GM19455 (cell line): ENCODE results near the gene F7.
"Not testable (repeated sequence)": the region's sequence is repeated elsewhere in the genome, so short reads cannot be mapped to it uniquely, and the experiment has no call there.

Experiments used
- ATAC-seq: cut with Tn5 transposase; IDR thresholded peaks from one replicate; pipeline ENCODE4 v1.9.1; 2021; ENCODE audit not compliant: unreplicated experiment

The F7 gene

GRCh38 chr13:113070855-113071254, 34.7 kb upstream of the F7 start:
- no peak for ATAC-seq

GRCh38 chr13:113072376-113072775, 33.2 kb upstream of the F7 start:
- ATAC-seq: no peak

GRCh38 chr13:113073942-113074341, 31.6 kb upstream of the F7 start:
- no peak for ATAC-seq

GRCh38 chr13:113074401-113074800, 31.2 kb upstream of the F7 start:
- no peak for ATAC-seq

GRCh38 chr13:113074876-113075275, 30.7 kb upstream of the F7 start:
- ATAC-seq: no peak

- no peak for ATAC-seq
Observed at GRCh38 chr13:113075711-113076110, 29.9 kb upstream of the F7 start.

- ATAC-seq: no peak
Observed at GRCh38 chr13:113076681-113077401, 28.8 kb upstream of the F7 start.

- ATAC-seq: no peak
Observed at GRCh38 chr13:113077566-113077952, 28.0 kb upstream of the F7 start.

- ATAC-seq: no peak
Observed at GRCh38 chr13:113077953-113078901, 27.4 kb upstream of the F7 start.

- ATAC-seq: no peak
Observed at GRCh38 chr13:113078902-113079780, 26.4 kb upstream of the F7 start.

GRCh38 chr13:113079781-113080080, 25.9 kb upstream of the F7 start:
- not testable (repeated sequence) for ATAC-seq

GRCh38 chr13:113080361-113080831, 25.2 kb upstream of the F7 start:
- no peak for ATAC-seq

- no peak for ATAC-seq
Observed at GRCh38 chr13:113080901-113081521, 24.6 kb upstream of the F7 start.

GRCh38 chr13:113082198-113083021, 23.2 kb upstream of the F7 start:
- ATAC-seq: no peak

- no peak for ATAC-seq
Observed at GRCh38 chr13:113083022-113083373, 22.6 kb upstream of the F7 start.

- no peak for ATAC-seq
Observed at GRCh38 chr13:113083402-113084061, 22.1 kb upstream of the F7 start.

GRCh38 chr13:113084094-113084942, 21.3 kb upstream of the F7 start:
- ATAC-seq: no peak

- ATAC-seq: no peak
Observed at GRCh38 chr13:113084943-113085540, 20.5 kb upstream of the F7 start.
